Activated B cell treated with CpG ODN at 0.5 μM for 24 hours (primary cell): ENCODE measurements around the gene IFNAR2. TPM values are rescaled to one million over a fixed set of nuclear protein-coding genes. Genes with fewer than 3 reads are reported as not detected.

Experiments used
- ATAC-seq: fragments of 200-7000 bp; cut with Tn5 transposase; one replicate; pipeline ENCODE4 v1.10.0; 2021; ENCODE audit warnings: low read depth, mild to moderate bottlenecking, moderate library complexity
- CTCF ChIA-PET: fragments of 350-600 bp; sonication (Branson Sonifier 250); formaldehyde crosslinking; loops from one replicate; lab custom pipeline; 2021; ENCODE audit warnings: antibody characterized with exemption; lab: Charles Lee
- POLR2A ChIA-PET: fragments of 350-600 bp; sonication (Branson Sonifier 250); formaldehyde crosslinking; loops from one replicate; lab custom pipeline; 2021; ENCODE audit warnings: antibody characterized with exemption; lab: Charles Lee
- DNase-seq: peaks from one replicate; pipeline ENCODE4 v3.0.0; 2022
- H3K27ac Mint-ChIP-seq: one replicate; pipeline ENCODE4 v1.8.0; 2020; ENCODE audit warnings: mixed read lengths
- H3K27me3 Mint-ChIP-seq: one replicate; pipeline ENCODE4 v1.8.0; 2021; ENCODE audit warnings: mixed read lengths
- H3K36me3 Mint-ChIP-seq: one replicate; pipeline ENCODE4 v1.8.0; 2021; ENCODE audit warnings: low read depth, mixed read lengths
- H3K4me1 Mint-ChIP-seq: one replicate; pipeline ENCODE4 v1.8.0; 2021; ENCODE audit warnings: mixed read lengths
- H3K4me3 Mint-ChIP-seq: one replicate; pipeline ENCODE4 v1.8.0; 2020; ENCODE audit warnings: mild to moderate bottlenecking, mixed read lengths
- H3K9me3 Mint-ChIP-seq: one replicate; pipeline ENCODE4 v1.8.0; 2020; ENCODE audit warnings: mixed read lengths
- intact Hi-C: fragments of 100-400 bp; cut with micrococcal nuclease; formaldehyde crosslinking; loops from one replicate; pipeline ENCODE4 v1.15.1; 2024
- total RNA-seq: library from RNA; stranded (reverse); gene quantifications from 2 replicates; pipeline ENCODE4 v1.2.3, GENCODE V29; 2022
- TF ChIP-seq, protein P1 (sequence below): fragments of 200-600 bp; IDR thresholded peaks from one replicate; pipeline ENCODE4 v1.8.0; 2022; ENCODE audit warnings: antibody characterized with exemption, mild to moderate bottlenecking

IFNAR2 gene
- total RNA-seq, 1 donor from 2014 or later: 29.2 TPM

- peaks cover 66% of the 10 kb centered on the region for H3K4me1 Mint-ChIP-seq
- H3K9me3 Mint-ChIP-seq: no peaks in the 10 kb centered on the region
- CTCF ChIA-PET: interaction anchor here (0.8 to 3.0 kb wide), 7 partner anchors 9 to 179 kb away, joined by 3 to 21 read pairs (median 6); partner anchors contain the start of gene IFNAR1
- DNase-seq (peak; percentile 71), ATAC-seq (peak; percentile 74)
- peak within 1 kb of the TSS; percentile 92 for H3K4me3 Mint-ChIP-seq
- peaks cover 55% of the 10 kb centered on the region for H3K36me3 Mint-ChIP-seq
- H3K27me3 Mint-ChIP-seq: no peaks in the 10 kb centered on the region
- H3K27ac Mint-ChIP-seq: peak within 1 kb of the TSS; percentile 95
- TF ChIP-seq, protein P1, sequence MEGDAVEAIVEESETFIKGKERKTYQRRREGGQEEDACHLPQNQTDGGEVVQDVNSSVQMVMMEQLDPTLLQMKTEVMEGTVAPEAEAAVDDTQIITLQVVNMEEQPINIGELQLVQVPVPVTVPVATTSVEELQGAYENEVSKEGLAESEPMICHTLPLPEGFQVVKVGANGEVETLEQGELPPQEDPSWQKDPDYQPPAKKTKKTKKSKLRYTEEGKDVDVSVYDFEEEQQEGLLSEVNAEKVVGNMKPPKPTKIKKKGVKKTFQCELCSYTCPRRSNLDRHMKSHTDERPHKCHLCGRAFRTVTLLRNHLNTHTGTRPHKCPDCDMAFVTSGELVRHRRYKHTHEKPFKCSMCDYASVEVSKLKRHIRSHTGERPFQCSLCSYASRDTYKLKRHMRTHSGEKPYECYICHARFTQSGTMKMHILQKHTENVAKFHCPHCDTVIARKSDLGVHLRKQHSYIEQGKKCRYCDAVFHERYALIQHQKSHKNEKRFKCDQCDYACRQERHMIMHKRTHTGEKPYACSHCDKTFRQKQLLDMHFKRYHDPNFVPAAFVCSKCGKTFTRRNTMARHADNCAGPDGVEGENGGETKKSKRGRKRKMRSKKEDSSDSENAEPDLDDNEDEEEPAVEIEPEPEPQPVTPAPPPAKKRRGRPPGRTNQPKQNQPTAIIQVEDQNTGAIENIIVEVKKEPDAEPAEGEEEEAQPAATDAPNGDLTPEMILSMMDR: no peak
- intact Hi-C loops: loop anchor here (1.0 to 5.0 kb wide), 6 partner anchors 28 to 376 kb away; partner anchors contain the start of genes CRYZL1, IFNAR1, IFNAR2 and ITSN1
- POLR2A ChIA-PET: interaction anchor here (0.8 to 5.6 kb wide), 34 partner anchors 9 to 277 kb away, joined by 3 to 51 read pairs (median 6); partner anchors contain the start of genes IFNAR1, IFNAR2, SON and TMEM50B
These were observed 36.5 kb downstream of the IFNAR2 start, which contains the start of gene IL10RB for GRCh38 chr21:33266050-33266788. Gene IL10RB, plus strand, starts transcription at chr21:33266367. Its CDS starts 99 bp downstream, at chr21:33266466.

DNA sequence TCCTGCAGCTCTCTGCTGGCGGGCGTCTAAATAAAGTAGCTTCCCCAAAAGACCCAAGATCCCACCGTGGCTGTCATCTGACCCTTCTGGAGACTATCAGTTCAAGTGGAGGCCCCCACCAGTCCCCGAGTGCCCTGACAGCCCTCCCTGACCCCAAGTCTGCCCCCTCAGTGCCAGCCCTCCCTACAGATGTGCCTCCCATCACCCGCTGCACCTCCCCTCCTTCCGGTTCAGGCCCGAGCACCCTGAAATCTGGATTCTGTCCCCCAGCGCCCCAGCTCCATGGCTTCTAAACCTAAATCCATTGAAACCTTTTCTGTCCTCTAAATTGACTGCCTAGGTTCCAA lies 37.0 kb downstream of the IFNAR2 start:
- Mint-ChIP-seq H3K27ac (peak overlapping the region; percentile 84), H3K36me3 (peaks cover 59% of the 10 kb centered on the region), H3K9me3 (no peaks in the 10 kb centered on the region), H3K4me1 (peaks cover 62% of the 10 kb centered on the region), H3K27me3 (no peaks in the 10 kb centered on the region), H3K4me3 (peak overlapping the region; percentile 92)
- intact Hi-C loops: loop anchor here (1.0 to 5.0 kb wide), 6 partner anchors 28 to 376 kb away; partner anchors contain the start of genes CRYZL1, IFNAR1, IFNAR2 and ITSN1
- POLR2A ChIA-PET: interaction anchor here (0.8 to 5.6 kb wide), 25 partner anchors 13 to 276 kb away, joined by 3 to 51 read pairs (median 9); partner anchors contain the start of genes IFNAR1, IFNAR2, SON and TMEM50B
- CTCF ChIA-PET: interaction anchor here (1.4 to 3.0 kb wide), 6 partner anchors 58 to 178 kb away, joined by 5 to 21 read pairs (median 10); partner anchors contain the start of gene IFNAR1
- no peak for DNase-seq
- no peak for ATAC-seq
- TF ChIP-seq, protein P1: no peak

DNA sequence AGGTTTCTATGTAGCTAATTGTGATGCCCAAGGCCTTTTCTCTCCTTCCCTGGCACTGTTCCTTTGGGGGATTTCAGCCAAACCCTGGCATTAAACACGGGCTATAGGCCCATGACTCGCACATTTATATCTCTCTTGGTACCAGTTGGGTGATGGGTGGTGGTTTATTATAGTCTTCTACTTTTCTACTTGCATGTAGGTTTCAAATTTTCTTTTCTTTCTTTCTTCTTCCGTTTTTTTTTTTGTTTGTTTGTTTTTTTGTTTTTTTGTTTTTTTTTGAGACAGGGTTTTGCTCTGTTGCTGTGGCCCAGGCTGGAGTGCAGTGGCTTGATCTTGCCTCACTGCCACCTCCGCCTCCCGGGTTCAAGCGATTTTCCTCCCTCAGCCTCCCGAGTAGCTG lies 37.5 kb downstream of the IFNAR2 start:
- TF ChIP-seq, protein P1: no peak
- CTCF ChIA-PET: interaction anchor here (1.4 to 3.0 kb wide), 3 partner anchors 59 to 93 kb away, joined by 5 to 21 read pairs (median 11); no protein-coding TSS in a partner anchor
- POLR2A ChIA-PET: interaction anchor here (0.6 to 5.6 kb wide), 23 partner anchors 12 to 276 kb away, joined by 3 to 51 read pairs (median 11); partner anchors contain the start of genes IFNAR1, IFNAR2, SON and TMEM50B
- Mint-ChIP-seq H3K27ac (peak overlapping the region; percentile 84), H3K4me1 (peaks cover 62% of the 10 kb centered on the region), H3K36me3 (peaks cover 62% of the 10 kb centered on the region), H3K27me3 (no peaks in the 10 kb centered on the region), H3K4me3 (peak overlapping the region; percentile 92), H3K9me3 (no peaks in the 10 kb centered on the region)
- intact Hi-C loops: loop anchor here (2.0 to 5.0 kb wide), 2 partner anchors 168 to 375 kb away; partner anchors contain the start of genes CRYZL1 and ITSN1
- DNase-seq (no peak), ATAC-seq (no peak)

DNA sequence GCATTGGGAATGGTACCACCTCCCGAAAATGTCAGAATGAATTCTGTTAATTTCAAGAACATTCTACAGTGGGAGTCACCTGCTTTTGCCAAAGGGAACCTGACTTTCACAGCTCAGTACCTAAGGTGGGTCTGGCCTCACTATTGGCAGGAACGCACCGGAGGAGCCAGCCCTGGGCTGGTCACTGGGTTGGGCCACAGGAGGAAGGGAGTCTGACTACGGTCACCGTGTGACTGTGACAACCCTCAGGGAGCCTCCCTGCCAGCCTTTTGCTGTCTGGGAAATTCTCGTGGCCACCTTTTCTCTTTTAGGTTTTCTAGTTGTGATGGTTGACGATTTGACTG lies 38.6 kb downstream of the IFNAR2 start:
- Mint-ChIP-seq H3K36me3 (peaks cover 64% of the 10 kb centered on the region), H3K27ac (peak overlapping the region; percentile 84), H3K4me1 (peaks cover 61% of the 10 kb centered on the region), H3K4me3 (peak overlapping the region; percentile 92), H3K27me3 (no peaks in the 10 kb centered on the region), H3K9me3 (no peaks in the 10 kb centered on the region)
- ChIA-PET CTCF (interaction anchor here (0.8 to 2.7 kb wide), 8 partner anchors 25 to 177 kb away, joined by 3 to 11 read pairs (median 5); partner anchors contain the start of gene IFNAR1), POLR2A (interaction anchor here (0.5 to 5.6 kb wide), 15 partner anchors 29 to 177 kb away, joined by 3 to 45 read pairs (median 6); partner anchors contain the start of genes IFNAR1 and IFNAR2)
- ATAC-seq (no peak), DNase-seq (no peak)
- intact Hi-C loops: loop anchor here (2.0 to 5.0 kb wide), 3 partner anchors 28 to 656 kb away; partner anchors contain the start of genes CFAP298, CRYZL1 and ITSN1
- TF ChIP-seq, protein P1: no peak
